ENCODE measurements around the gene SLC7A9. TPM values are rescaled to one million over a fixed set of nuclear protein-coding genes. Genes with fewer than 3 reads are reported as not detected.
"Not testable (repeated sequence)": the region's sequence is repeated elsewhere in the genome, so short reads cannot be mapped to it uniquely, and the experiment has no call there.

The SLC7A9 gene
- total RNA-seq, 1 donor: not detected

- no peak for DNase-seq (ENCODE audit: low read depth in 2 of 3, low spot score in 2 of 3)
Observed at GRCh38 chr19:32886241-32886640, 16.7 kb upstream of the SLC7A9 start.

GRCh38 chr19:32885255-32885654 lies 15.7 kb upstream of the SLC7A9 start:
- DNase-seq (ENCODE audit: low read depth in 2 of 3, low spot score in 2 of 3): not testable (repeated sequence)

GRCh38 chr19:32881766-32882165 lies 12.2 kb upstream of the SLC7A9 start:
- no peak for DNase-seq (ENCODE audit: low read depth in 2 of 3, low spot score in 2 of 3)

- no peak for DNase-seq (ENCODE audit: low read depth in 2 of 3, low spot score in 2 of 3)
Observed at GRCh38 chr19:32880622-32881021, 11.1 kb upstream of the SLC7A9 start.

GRCh38 chr19:32879741-32880140 lies 10.2 kb upstream of the SLC7A9 start:
- no peak for DNase-seq (ENCODE audit: low read depth in 2 of 3, low spot score in 2 of 3)

GRCh38 chr19:32878988-32879387 lies 9.4 kb upstream of the SLC7A9 start:
- DNase-seq (ENCODE audit: low read depth in 2 of 3, low spot score in 2 of 3): no peak

- no peak for DNase-seq (ENCODE audit: low read depth in 2 of 3, low spot score in 2 of 3)
Observed at GRCh38 chr19:32877977-32878745, 8.6 kb upstream of the SLC7A9 start.

- no peak for DNase-seq (ENCODE audit: low read depth in 2 of 3, low spot score in 2 of 3)
Observed at GRCh38 chr19:32877323-32877912, 7.9 kb upstream of the SLC7A9 start.

- no peak for DNase-seq (ENCODE audit: low read depth in 2 of 3, low spot score in 2 of 3)
Observed at GRCh38 chr19:32876919-32877285, 7.3 kb upstream of the SLC7A9 start.

GRCh38 chr19:32876236-32876918 lies 6.8 kb upstream of the SLC7A9 start:
- DNase-seq (ENCODE audit: low read depth in 2 of 3, low spot score in 2 of 3): no peak

- no peak for DNase-seq (ENCODE audit: low read depth in 2 of 3, low spot score in 2 of 3)
Observed at GRCh38 chr19:32875428-32875827, 5.9 kb upstream of the SLC7A9 start.

GRCh38 chr19:32874605-32875004 lies 5.0 kb upstream of the SLC7A9 start:
- DNase-seq (ENCODE audit: low read depth in 2 of 3, low spot score in 2 of 3): no peak

- DNase-seq (ENCODE audit: low read depth in 2 of 3, low spot score in 2 of 3): no peak
Observed at GRCh38 chr19:32873247-32873959, 3.8 kb upstream of the SLC7A9 start.

GRCh38 chr19:32872391-32872790 lies 2.8 kb upstream of the SLC7A9 start:
- no peak for DNase-seq (ENCODE audit: low read depth in 2 of 3, low spot score in 2 of 3)

GRCh38 chr19:32870981-32871451 lies 1.4 kb upstream of the SLC7A9 start:
- DNase-seq (ENCODE audit: low read depth in 2 of 3, low spot score in 2 of 3): no peak

GRCh38 chr19:32869966-32870573 lies 503 bp upstream of the SLC7A9 start:
- DNase-seq (ENCODE audit: low read depth in 2 of 3, low spot score in 2 of 3): no peak

GRCh38 chr19:32868206-32868950 lies 1.2 kb downstream of the SLC7A9 start:
- no peak for DNase-seq (ENCODE audit: low read depth in 2 of 3, low spot score in 2 of 3)

GRCh38 chr19:32867436-32867835 lies 2.1 kb downstream of the SLC7A9 start:
- not testable (repeated sequence) for DNase-seq (ENCODE audit: low read depth in 2 of 3, low spot score in 2 of 3)

GRCh38 chr19:32866564-32867265 lies 2.9 kb downstream of the SLC7A9 start:
- no peak for DNase-seq (ENCODE audit: low read depth in 2 of 3, low spot score in 2 of 3)
